ENCODE measurements around the gene MISP. TPM values are rescaled to one million over a fixed set of nuclear protein-coding genes. Genes with fewer than 3 reads are reported as not detected.
"Not testable (repeated sequence)": the region's sequence is repeated elsewhere in the genome, so short reads cannot be mapped to it uniquely, and the experiment has no call there.

Gene MISP
- total RNA-seq, 1 donor from 2014 or later = not detected

GRCh38 chr19:741506-742131 lies 9.3 kb upstream of the MISP start:
- Histone ChIP-seq H3K36me3 (peaks cover 0 to 4% of the 10 kb centered on the region in 2 donors), H3K4me1 (no peaks in the 10 kb centered on the region), H3K4me3 (no peak overlapping the region), H3K27me3 (no peaks in the 10 kb centered on the region), H3K27ac (no peak overlapping the region), H3K9me3 (peaks cover 0 to 18% of the 10 kb centered on the region in 2 donors)
- DNase-seq (ENCODE audit: low spot score in 2 of 2) = no peak
- TF ChIP-seq, protein P1, sequence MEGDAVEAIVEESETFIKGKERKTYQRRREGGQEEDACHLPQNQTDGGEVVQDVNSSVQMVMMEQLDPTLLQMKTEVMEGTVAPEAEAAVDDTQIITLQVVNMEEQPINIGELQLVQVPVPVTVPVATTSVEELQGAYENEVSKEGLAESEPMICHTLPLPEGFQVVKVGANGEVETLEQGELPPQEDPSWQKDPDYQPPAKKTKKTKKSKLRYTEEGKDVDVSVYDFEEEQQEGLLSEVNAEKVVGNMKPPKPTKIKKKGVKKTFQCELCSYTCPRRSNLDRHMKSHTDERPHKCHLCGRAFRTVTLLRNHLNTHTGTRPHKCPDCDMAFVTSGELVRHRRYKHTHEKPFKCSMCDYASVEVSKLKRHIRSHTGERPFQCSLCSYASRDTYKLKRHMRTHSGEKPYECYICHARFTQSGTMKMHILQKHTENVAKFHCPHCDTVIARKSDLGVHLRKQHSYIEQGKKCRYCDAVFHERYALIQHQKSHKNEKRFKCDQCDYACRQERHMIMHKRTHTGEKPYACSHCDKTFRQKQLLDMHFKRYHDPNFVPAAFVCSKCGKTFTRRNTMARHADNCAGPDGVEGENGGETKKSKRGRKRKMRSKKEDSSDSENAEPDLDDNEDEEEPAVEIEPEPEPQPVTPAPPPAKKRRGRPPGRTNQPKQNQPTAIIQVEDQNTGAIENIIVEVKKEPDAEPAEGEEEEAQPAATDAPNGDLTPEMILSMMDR (IDR thresholded peaks at IDR 0.05) = peak in 1 of 3 experiments; percentile 6
- intact Hi-C loops (cut with DNase I) = no loop called here

DNA sequence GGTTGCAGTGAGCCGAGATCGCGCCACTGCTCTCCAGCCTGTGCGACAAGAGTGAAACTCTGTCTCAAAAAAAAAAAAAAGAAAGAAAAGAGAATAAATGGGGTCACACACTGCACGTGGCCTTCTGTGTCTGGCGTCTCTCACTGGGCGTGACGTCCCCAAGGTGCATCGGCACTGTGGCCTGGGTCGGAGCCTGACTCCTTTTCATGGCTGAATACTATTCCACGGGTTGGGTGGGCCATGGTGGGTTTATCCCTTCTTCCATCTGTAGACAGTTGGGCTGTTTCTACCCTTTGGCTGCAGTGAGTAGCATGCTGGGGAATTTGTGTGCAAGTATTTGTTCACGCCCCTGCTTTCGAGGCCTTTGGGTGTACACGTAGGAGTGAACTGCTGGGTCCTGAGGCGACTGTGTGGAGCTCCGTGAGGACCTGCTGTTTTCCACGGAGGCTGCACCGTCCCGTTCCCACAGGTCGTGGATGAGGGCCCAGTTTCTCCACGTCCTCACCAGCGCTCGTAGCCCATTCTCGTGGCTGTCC lies 8.3 kb upstream of the MISP start:
- Histone ChIP-seq H3K36me3 (peaks cover 0 to 6% of the 10 kb centered on the region in 2 donors), H3K27me3 (no peaks in the 10 kb centered on the region), H3K4me3 (no peak overlapping the region), H3K9me3 (peaks cover 0 to 20% of the 10 kb centered on the region in 2 donors), H3K4me1 (no peaks in the 10 kb centered on the region), H3K27ac (no peak overlapping the region)
- TF ChIP-seq, protein P1 (IDR thresholded peaks at IDR 0.05) = no peak
- intact Hi-C loops (cut with DNase I) = no loop called here
- no peak for DNase-seq (ENCODE audit: low spot score in 2 of 2)

DNA sequence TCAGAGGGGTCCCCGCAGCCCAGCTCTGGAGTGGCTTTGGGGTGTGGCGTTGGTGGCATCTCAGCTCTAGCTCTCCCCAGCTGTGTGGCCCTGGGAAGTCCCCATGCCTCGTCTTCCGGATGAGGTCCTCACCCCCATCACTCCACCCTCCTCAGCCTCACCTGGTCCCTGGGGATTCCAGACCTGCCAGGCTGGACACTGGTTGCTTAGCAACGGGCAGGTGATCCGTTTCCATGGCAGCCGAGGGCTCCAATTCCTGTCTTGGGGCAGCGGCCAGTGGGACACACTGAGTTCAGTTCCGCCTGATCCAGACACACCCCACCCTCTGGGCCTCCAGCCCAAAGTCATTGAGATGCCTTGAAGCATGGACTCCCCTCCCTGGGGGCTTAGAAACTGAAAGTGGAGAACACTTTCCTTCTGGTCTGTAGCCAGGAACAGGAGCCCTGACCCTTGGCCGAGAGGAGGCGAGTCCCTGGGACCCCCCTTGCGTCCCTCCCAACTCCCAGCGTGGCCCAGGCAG lies 7.7 kb upstream of the MISP start:
- TF ChIP-seq, protein P1 (IDR thresholded peaks at IDR 0.05) = no peak
- DNase-seq (ENCODE audit: low spot score in 2 of 2) = no peak
- no peak overlapping the region for H3K4me3 ChIP-seq
- peaks cover 0 to 25% of the 10 kb centered on the region in 2 donors for H3K9me3 ChIP-seq
- peaks cover 0 to 6% of the 10 kb centered on the region in 2 donors for H3K36me3 ChIP-seq
- intact Hi-C loops (cut with DNase I) = no loop called here
- H3K27me3 ChIP-seq = no peaks in the 10 kb centered on the region
- H3K4me1 ChIP-seq = no peaks in the 10 kb centered on the region
- no peak overlapping the region for H3K27ac ChIP-seq

DNA sequence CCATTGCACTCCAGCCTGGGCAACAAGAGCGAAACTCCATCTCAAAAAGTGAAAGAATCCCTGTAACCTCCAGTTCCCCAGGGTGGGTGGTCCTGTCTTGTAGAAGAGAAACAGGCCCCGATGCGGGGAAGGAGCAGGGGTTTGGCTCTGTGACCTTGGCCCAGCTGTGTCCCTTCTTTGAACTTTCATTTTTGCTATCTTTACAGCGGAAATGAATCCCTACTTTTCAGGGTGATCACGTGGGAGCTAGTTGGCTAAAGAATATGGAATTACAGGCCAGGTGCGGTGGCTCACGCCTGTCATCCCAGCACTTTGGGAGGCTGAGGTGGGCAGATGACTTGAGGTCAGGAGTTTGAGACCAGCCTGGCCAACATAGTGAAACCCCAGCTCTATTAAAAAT lies 5.8 kb upstream of the MISP start:
- H3K4me1 ChIP-seq; intact Hi-C loops (cut with DNase I); H3K4me3 ChIP-seq; DNase-seq (ENCODE audit: low spot score in 2 of 2); H3K27ac ChIP-seq; H3K27me3 ChIP-seq; H3K36me3 ChIP-seq: not testable (repeated sequence)
- H3K9me3 ChIP-seq = peaks cover 0 to 25% of the 10 kb centered on the region in 2 donors

- no peak for DNase-seq (ENCODE audit: low spot score in 2 of 2)
- Histone ChIP-seq H3K4me1 (no peaks in the 10 kb centered on the region), H3K9me3 (peaks cover 0 to 25% of the 10 kb centered on the region in 2 donors), H3K27ac (no peak overlapping the region), H3K27me3 (no peaks in the 10 kb centered on the region), H3K4me3 (no peak overlapping the region), H3K36me3 (peaks cover 0 to 6% of the 10 kb centered on the region in 2 donors)
- intact Hi-C loops (cut with DNase I) = no loop called here
- TF ChIP-seq, protein P1 (IDR thresholded peaks at IDR 0.05) = no peak
Observed at GRCh38 chr19:746208-746819, 4.6 kb upstream of the MISP start.

GRCh38 chr19:746956-747355 lies 4.0 kb upstream of the MISP start:
- DNase-seq (ENCODE audit: low spot score in 2 of 2) = no peak
- intact Hi-C loops (cut with DNase I) = no loop called here
- no peaks in the 10 kb centered on the region for H3K4me1 ChIP-seq

More at GRCh38 chr19:746956-747355, 4.0 kb upstream of the MISP start:
- no peak overlapping the region for H3K4me3 ChIP-seq
- H3K9me3 ChIP-seq = peaks cover 0 to 25% of the 10 kb centered on the region in 2 donors
- TF ChIP-seq, protein P1 (IDR thresholded peaks at IDR 0.05) = no peak
- peaks cover 0 to 6% of the 10 kb centered on the region in 2 donors for H3K36me3 ChIP-seq
- no peak overlapping the region for H3K27ac ChIP-seq
- H3K27me3 ChIP-seq = peaks cover 3% of the 10 kb centered on the region
